ENCODE data around the gene FOXE3. TPM values are rescaled to one million over a fixed set of nuclear protein-coding genes. Genes with fewer than 3 reads are reported as not detected.

FOXE3 gene
- total RNA-seq, 1 experiment from 2014 or later, result 0.28 TPM

- H3K9me2 ChIP-seq (ENCODE audit: insufficient read depth), result no peaks in the 10 kb centered on the region
- H3K9me3 ChIP-seq (ENCODE audit: insufficient read depth, low read depth), result no peaks in the 10 kb centered on the region
- no peaks in the 10 kb centered on the region for H3K79me2 ChIP-seq (ENCODE audit: low read depth)
- H4K20me1 ChIP-seq (ENCODE audit: insufficient read depth), result no peaks in the 10 kb centered on the region
- no peaks in the 10 kb centered on the region for H3K4me1 ChIP-seq (replicated peaks; ENCODE audit: insufficient read depth)
- H3K36me3 ChIP-seq (ENCODE audit: low read depth), result no peaks in the 10 kb centered on the region
- H2AFZ ChIP-seq, result no peak overlapping the region
- ChIA-PET POLR2A (ENCODE audit: unreplicated experiment) (no interaction called here), CTCF (no interaction called here)
- H3K27ac ChIP-seq, result no peak overlapping the region
- BruUV-seq (replicated peaks), result no TSS peak
- intact Hi-C loops (cut with micrococcal nuclease; ENCODE audit: unreplicated experiment), result no loop called here
- TF ChIP-seq EZH2 (IDR thresholded peaks at IDR 0.05; ENCODE audit: low read depth), result no peak
- TF ChIP-seq, protein P1, sequence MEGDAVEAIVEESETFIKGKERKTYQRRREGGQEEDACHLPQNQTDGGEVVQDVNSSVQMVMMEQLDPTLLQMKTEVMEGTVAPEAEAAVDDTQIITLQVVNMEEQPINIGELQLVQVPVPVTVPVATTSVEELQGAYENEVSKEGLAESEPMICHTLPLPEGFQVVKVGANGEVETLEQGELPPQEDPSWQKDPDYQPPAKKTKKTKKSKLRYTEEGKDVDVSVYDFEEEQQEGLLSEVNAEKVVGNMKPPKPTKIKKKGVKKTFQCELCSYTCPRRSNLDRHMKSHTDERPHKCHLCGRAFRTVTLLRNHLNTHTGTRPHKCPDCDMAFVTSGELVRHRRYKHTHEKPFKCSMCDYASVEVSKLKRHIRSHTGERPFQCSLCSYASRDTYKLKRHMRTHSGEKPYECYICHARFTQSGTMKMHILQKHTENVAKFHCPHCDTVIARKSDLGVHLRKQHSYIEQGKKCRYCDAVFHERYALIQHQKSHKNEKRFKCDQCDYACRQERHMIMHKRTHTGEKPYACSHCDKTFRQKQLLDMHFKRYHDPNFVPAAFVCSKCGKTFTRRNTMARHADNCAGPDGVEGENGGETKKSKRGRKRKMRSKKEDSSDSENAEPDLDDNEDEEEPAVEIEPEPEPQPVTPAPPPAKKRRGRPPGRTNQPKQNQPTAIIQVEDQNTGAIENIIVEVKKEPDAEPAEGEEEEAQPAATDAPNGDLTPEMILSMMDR (conservative IDR thresholded peaks at IDR 0.05), result no peak
- H3K27me3 ChIP-seq (ENCODE audit: insufficient read depth, low read depth), result no peaks in the 10 kb centered on the region
- H3K4me2 ChIP-seq, result no peak overlapping the region
- H3K4me3 ChIP-seq, result no peak overlapping the region
- no peak for DNase-seq
- peaks cover 6% of the 10 kb centered on the region; the same call in 1 of the 2 replicates for H3F3A ChIP-seq (ENCODE audit: insufficient read depth, low read depth)
These were observed 26.1 kb downstream of the FOXE3 start for GRCh38 chr1:47442202-47442601.

- Histone ChIP-seq H2AFZ (no peak overlapping the region), H3K79me2 (ENCODE audit: low read depth) (no peaks in the 10 kb centered on the region), H3K27ac (no peak overlapping the region), H3K9me2 (ENCODE audit: insufficient read depth) (no peaks in the 10 kb centered on the region), H3F3A (ENCODE audit: insufficient read depth, low read depth) (peaks cover 5% of the 10 kb centered on the region; the same call in 1 of the 2 replicates), H3K4me3 (no peak overlapping the region), H3K9me3 (ENCODE audit: insufficient read depth, low read depth) (no peaks in the 10 kb centered on the region), H3K4me1 (replicated peaks; ENCODE audit: insufficient read depth) (no peaks in the 10 kb centered on the region), H3K36me3 (ENCODE audit: low read depth) (no peaks in the 10 kb centered on the region), H3K27me3 (ENCODE audit: insufficient read depth, low read depth) (no peaks in the 10 kb centered on the region), H3K4me2 (no peak overlapping the region), H4K20me1 (ENCODE audit: insufficient read depth) (no peaks in the 10 kb centered on the region)
- ChIA-PET CTCF (no interaction called here), POLR2A (ENCODE audit: unreplicated experiment) (no interaction called here)
- no peak for TF ChIP-seq EZH2 (IDR thresholded peaks at IDR 0.05; ENCODE audit: low read depth)
- TF ChIP-seq, protein P1 (conservative IDR thresholded peaks at IDR 0.05), result no peak
- no peak for DNase-seq
- intact Hi-C loops (cut with micrococcal nuclease; ENCODE audit: unreplicated experiment), result no loop called here
- no TSS peak for BruUV-seq (replicated peaks)
These were observed 26.9 kb downstream of the FOXE3 start for GRCh38 chr1:47442842-47443529.

DNA sequence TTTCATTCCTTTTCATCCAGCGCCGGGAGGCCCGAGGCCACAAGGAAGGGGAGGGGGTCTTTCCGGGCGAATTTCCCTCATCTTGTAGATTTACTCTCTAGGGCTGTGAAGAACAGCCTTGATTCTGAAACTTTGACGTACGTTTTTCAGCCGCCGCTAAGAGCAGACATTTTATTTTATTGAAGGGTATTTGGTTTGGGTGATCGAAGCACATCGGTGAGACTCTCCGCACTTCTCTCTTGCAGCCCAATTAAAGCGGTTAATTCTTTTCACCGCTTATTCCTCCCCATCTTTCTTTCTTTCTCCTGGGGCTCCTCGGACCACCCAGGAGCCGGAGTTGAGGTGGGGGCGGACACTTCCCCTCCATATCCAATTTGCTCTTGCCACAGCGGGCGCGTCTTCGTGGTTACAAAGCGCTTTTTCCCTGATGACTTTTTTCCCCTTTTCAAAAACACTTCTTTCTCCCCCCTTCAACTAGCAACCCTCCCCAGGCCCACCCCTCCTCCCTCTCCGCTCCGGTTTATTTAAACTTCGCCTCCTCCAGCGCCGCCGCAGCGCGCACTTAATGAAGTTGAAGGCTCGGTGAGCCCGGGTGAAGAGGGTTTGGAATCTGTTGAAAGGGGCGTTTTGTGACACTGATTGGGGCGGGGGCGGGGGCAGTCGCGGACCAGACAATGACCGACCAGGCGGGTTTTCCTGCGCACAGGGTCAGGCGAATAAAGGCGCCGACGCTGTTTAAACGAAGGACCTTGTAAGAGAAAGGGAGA, 27.6 kb downstream of the FOXE3 start:
- no peaks in the 10 kb centered on the region for H3K9me2 ChIP-seq (ENCODE audit: insufficient read depth)
- H3F3A ChIP-seq (ENCODE audit: insufficient read depth, low read depth), result peaks cover 5% of the 10 kb centered on the region; the same call in 1 of the 2 replicates
- H3K36me3 ChIP-seq (ENCODE audit: low read depth), result no peaks in the 10 kb centered on the region
- no peak overlapping the region for H3K4me2 ChIP-seq
- intact Hi-C loops (cut with micrococcal nuclease; ENCODE audit: unreplicated experiment), result no loop called here
- no peaks in the 10 kb centered on the region for H4K20me1 ChIP-seq (ENCODE audit: insufficient read depth)
- H3K4me3 ChIP-seq, result no peak overlapping the region
- ChIA-PET POLR2A (ENCODE audit: unreplicated experiment) (no interaction called here), CTCF (no interaction called here)
- no peaks in the 10 kb centered on the region for H3K79me2 ChIP-seq (ENCODE audit: low read depth)
- no peaks in the 10 kb centered on the region for H3K4me1 ChIP-seq (replicated peaks; ENCODE audit: insufficient read depth)
- no peak overlapping the region for H2AFZ ChIP-seq
- DNase-seq, result no peak
- H3K27ac ChIP-seq, result no peak overlapping the region
- BruUV-seq (replicated peaks), result no TSS peak
- TF ChIP-seq, protein P1 (conservative IDR thresholded peaks at IDR 0.05), result no peak
- TF ChIP-seq EZH2 (IDR thresholded peaks at IDR 0.05; ENCODE audit: low read depth), result no peak
- H3K9me3 ChIP-seq (ENCODE audit: insufficient read depth, low read depth), result no peaks in the 10 kb centered on the region
- no peaks in the 10 kb centered on the region for H3K27me3 ChIP-seq (ENCODE audit: insufficient read depth, low read depth)

Measured in PC-9 (cell line).